Ovary (tissue), 9 donors: Measurements from ENCODE around the gene CAV2. TPM values are rescaled to one million over a fixed set of nuclear protein-coding genes. Genes with fewer than 3 reads are reported as not detected.

Source experiments
- DNase-seq, 5 donors: peaks; one replicate each; pipeline ENCODE4 v3.0.0-alpha.2; 2019 to 2020
- H3K27ac ChIP-seq, 2 donors: fragments of 200-600 bp; one replicate each; pipeline versions ENCODE4 v1.5.1 to v1.8.0; 2019 to 2022
- H3K27me3 ChIP-seq: fragments of 200-600 bp; one replicate; pipeline ENCODE4 v1.8.0; 2022
- H3K36me3 ChIP-seq: fragments of 200-600 bp; sonication (generic); one replicate; pipeline ENCODE4 v1.5.1; 2019
- H3K4me1 ChIP-seq: one replicate; pipeline ENCODE4 v1.8.1; 2013; ENCODE audit warnings: mild to moderate bottlenecking, moderate library complexity; ENCODE audit not compliant: insufficient read depth
- H3K4me3 ChIP-seq: fragments of 200-600 bp; sonication (generic); one replicate; pipeline ENCODE4 v1.5.1; 2017
- H3K9me3 ChIP-seq, 2 donors: fragments of 200-600 bp in 1 of 2; sonication (generic) in 1 of 2; one replicate each; pipeline versions ENCODE4 v1.5.1 to v1.8.1; 2013 to 2019; ENCODE audit warnings: mild to moderate bottlenecking in 1 of 2, moderate library complexity in 1 of 2
- CTCF ChIP-seq, 3 donors: fragments of 450-650 bp in 2 of 3; fragments of 200-600 bp in 1 of 3; IDR thresholded peaks; one replicate each; pipeline versions ENCODE4 v1.5.1 to v1.8.0; 2016 to 2022; ENCODE audit warnings: antibody characterized with exemption in 3 of 3, mild to moderate bottlenecking in 1 of 3
- EP300 ChIP-seq: sonication (generic); formaldehyde crosslinking; IDR thresholded peaks from one replicate; pipeline ENCODE4 v1.6.1; 2017; ENCODE audit warnings: antibody characterized with exemption
- POLR2A ChIP-seq: fragments of 450-650 bp; IDR thresholded peaks from one replicate; pipeline ENCODE4 v1.6.1; 2017; ENCODE audit warnings: antibody characterized with exemption, mild to moderate bottlenecking, moderate library complexity
- WGBS, 3 donors: extraction: QIAGEN DNeasy Blood & Tissue Kit in 1 of 3; methylation state at CpG; one replicate each; pipeline versions ENCODE4 v1.1.5 to v1.1.7; 2013 to 2017; 5-methylcytosine and 5-hydroxymethylcytosine counted together
- intact Hi-C, 4 donors: fragments of 100-400 bp; cut with DNase I; formaldehyde crosslinking; loops; one replicate each; pipeline versions ENCODE4 v1.11.0 to v1.15.1; 2022 to 2023
- polyA plus RNA-seq, 2 donors: library from polyadenylated mRNA; stranded (reverse); fragments of 200-250 nt in 1 of 2; fragments of 350-450 nt in 1 of 2; fragmentation: Illumina TruSeq in 1 of 2; extraction: RNeasy Lipid Tissue Mini Kit (QIAGEN cat#74804) in 1 of 2; gene quantifications; one replicate each; pipeline ENCODE4 v1.2.3, GENCODE V29; 2013 to 2014
- total RNA-seq, 7 donors: library from RNA; depleted of rRNA in 2 of 7; stranded (reverse); fragments of >200 nt in 2 of 7; fragmentation: NEBNext Ultra II Directional in 3 of 7; extraction: Animal tissue kit (Norgen Biotek cat#: 25700) in 3 of 7; gene quantifications; one replicate each; pipeline versions ENCODE4 v1.1.0 to v1.2.4, GENCODE V29; 2016 to 2023
- donor health status: DM: no; HTN: no; CAD: no; lungs with moderate emphysema.
- donor health status: DM: no; HTN: no; CAD: no.
- donor health status: Bipolar disorder and iron deficiency.
- donor health status: DM: yes; HTN: yes; CAD: no.
- donor health status: DM: no; HTN: no; CAD: no.
- donor health status: DM: yes; HTN: yes; CAD: no.

The CAV2 gene
- total and polyA plus RNA-seq, 9 donors = 38.0 to 110 (median 53.7) TPM

- no peaks in the 10 kb centered on the region for H3K27me3 ChIP-seq
- H3K4me1 ChIP-seq = no peaks in the 10 kb centered on the region
- DNase-seq = no peak
- no peak for TF ChIP-seq EP300
- no peak for TF ChIP-seq CTCF (IDR thresholded peaks at IDR 0.05)
- no peak for TF ChIP-seq POLR2A
- no peak overlapping the region for H3K4me3 ChIP-seq
- no peak overlapping the region for H3K27ac ChIP-seq
- no peaks in the 10 kb centered on the region for H3K9me3 ChIP-seq
- no peaks in the 10 kb centered on the region for H3K36me3 ChIP-seq
- intact Hi-C loops = no loop called here
Measured at GRCh38 chr7:116515584-116515983, 16.0 kb downstream of the CAV2 start.

GRCh38 chr7:116516324-116516723 is 16.8 kb downstream of the CAV2 start:
- H3K4me1 ChIP-seq = no peaks in the 10 kb centered on the region
- no peak overlapping the region for H3K27ac ChIP-seq
- intact Hi-C loops = no loop called here
- H3K4me3 ChIP-seq = no peak overlapping the region
- no peak for DNase-seq
- no peaks in the 10 kb centered on the region for H3K27me3 ChIP-seq
- TF ChIP-seq POLR2A (no peak), CTCF (IDR thresholded peaks at IDR 0.05) (no peak), EP300 (no peak)
- no peaks in the 10 kb centered on the region for H3K36me3 ChIP-seq
- H3K9me3 ChIP-seq = no peaks in the 10 kb centered on the region

DNA sequence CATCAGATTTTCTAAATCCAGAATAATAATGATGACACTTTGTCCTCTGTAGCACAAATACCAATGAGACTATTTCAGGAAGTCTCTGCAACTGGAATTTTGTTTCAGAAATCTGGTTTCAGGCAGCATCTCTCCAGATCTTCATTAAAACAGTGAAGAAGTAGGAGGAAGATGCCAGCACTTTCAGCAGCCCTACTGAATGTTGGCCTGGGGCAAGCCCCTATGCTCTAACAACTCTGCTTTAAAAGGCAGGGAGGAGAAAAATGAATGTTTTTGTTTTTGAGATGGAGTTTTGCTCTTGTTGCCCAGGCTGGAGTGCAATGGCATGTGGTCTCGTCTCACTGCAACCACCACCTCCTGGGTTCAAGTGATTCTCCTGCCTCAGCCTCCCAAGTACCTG is 18.1 kb downstream of the CAV2 start:
- no peaks in the 10 kb centered on the region for H3K4me1 ChIP-seq
- H3K9me3 ChIP-seq = no peaks in the 10 kb centered on the region
- intact Hi-C loops = no loop called here
- no peak for DNase-seq
- no peaks in the 10 kb centered on the region for H3K36me3 ChIP-seq
- H3K27me3 ChIP-seq = no peaks in the 10 kb centered on the region
- no peak overlapping the region for H3K4me3 ChIP-seq
- TF ChIP-seq POLR2A = no peak
- no peak for TF ChIP-seq EP300
- no peak for TF ChIP-seq CTCF (IDR thresholded peaks at IDR 0.05)
- whole genome bisulfite sequencing, 3 donors = 95 to 100% (median 100%) methylated on average over 1 of the region's 1 CpG
- H3K27ac ChIP-seq = no peak overlapping the region

DNA sequence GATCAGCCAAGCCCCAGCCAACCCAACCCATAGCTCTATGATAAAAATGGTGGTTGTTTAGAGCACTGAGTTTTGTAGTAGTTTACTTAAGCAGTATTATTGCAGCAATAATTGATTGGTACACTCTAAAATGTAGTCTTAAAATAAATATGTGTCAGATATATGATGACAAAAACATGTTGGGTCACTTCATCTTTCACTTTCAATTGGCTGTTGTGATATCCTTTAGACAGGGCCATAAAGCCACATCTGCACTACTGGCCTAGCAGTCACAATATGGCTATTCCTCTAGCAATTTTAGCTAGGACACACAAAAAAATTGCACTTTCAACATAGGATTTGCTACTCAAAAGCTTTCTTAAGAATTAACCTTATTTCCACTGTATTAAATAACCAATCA is 19.4 kb downstream of the CAV2 start:
- Histone ChIP-seq H3K4me1 (no peaks in the 10 kb centered on the region), H3K9me3 (no peaks in the 10 kb centered on the region), H3K27ac (no peak overlapping the region), H3K36me3 (no peaks in the 10 kb centered on the region), H3K27me3 (no peaks in the 10 kb centered on the region), H3K4me3 (no peak overlapping the region)
- intact Hi-C loops = no loop called here
- no peak for TF ChIP-seq EP300
- no peak for DNase-seq

DNA sequence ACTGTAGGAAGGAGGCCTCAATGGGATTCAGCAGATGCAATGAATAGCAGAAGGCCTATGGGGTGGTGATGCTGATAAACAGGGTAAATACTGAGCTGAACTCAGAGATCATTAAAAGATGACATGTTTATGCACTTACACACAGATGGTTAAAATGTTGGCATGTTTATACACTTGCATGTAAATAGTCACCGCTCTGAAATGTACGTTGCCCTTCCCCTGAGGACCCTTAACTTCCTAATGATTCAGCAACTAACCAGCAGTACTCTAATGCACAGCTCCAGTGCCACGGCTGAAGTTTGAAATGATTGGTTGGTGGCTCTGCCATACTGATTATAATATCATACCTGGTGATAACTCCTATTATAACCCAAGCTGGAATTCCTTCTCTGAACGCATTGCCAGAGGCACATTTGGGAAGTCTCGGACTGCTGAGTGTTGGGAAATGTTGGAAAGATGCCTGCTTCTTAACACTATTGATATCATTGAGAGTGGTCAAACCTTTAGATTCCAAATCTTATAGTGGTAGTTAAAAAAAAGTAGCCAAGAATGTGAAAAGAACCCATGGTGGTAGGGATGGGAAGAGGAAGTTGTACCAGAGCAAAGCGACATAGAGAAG is 21.6 kb downstream of the CAV2 start:
- 94 to 97% (median 97%) methylated on average over 6 of the region's 6 CpGs for WGBS, 3 donors
- Histone ChIP-seq H3K4me1 (no peaks in the 10 kb centered on the region), H3K9me3 (no peaks in the 10 kb centered on the region), H3K27ac (no peak overlapping the region), H3K36me3 (no peaks in the 10 kb centered on the region), H3K4me3 (no peak overlapping the region), H3K27me3 (no peaks in the 10 kb centered on the region)
- TF ChIP-seq CTCF (IDR thresholded peaks at IDR 0.05) (no peak), EP300 (no peak), POLR2A (no peak)
- intact Hi-C loops = loop anchor here in 3 of 4 donors (10.0 kb wide), 2 partner anchors 76 to 246 kb away; no protein-coding TSS in a partner anchor
- DNase-seq = no peak
